OCI-LY3 (cell line): Measurements from ENCODE around the gene PARD3B.

Experiments used
- H2AFZ ChIP-seq: fragments of 200-600, 300-600 bp; shearing (Covaris generic); 2 replicates; pipeline ENCODE4 v1.6.0; 2014; ENCODE audit warnings: antibody characterized with exemption, low read depth, low read length
- H3K27ac ChIP-seq: fragments of 200-600, 300-600 bp; sonication (generic); 2 replicates; pipeline ENCODE4 v1.5.1; 2014; ENCODE audit warnings: mild to moderate bottlenecking, low read length, moderate library complexity, mixed read lengths
- H3K27me3 ChIP-seq: fragments of 200-600, 300-600 bp; sonication (generic); 2 replicates; pipeline ENCODE4 v1.6.1; 2014; ENCODE audit warnings: low read depth, low read length, mixed read lengths
- H3K36me3 ChIP-seq: fragments of 200-600, 300-600 bp; sonication (generic); replicated peaks from 2 replicates; pipeline ENCODE3; 2014; ENCODE audit warnings: low read depth, low read length, mixed read lengths
- H3K4me1 ChIP-seq: fragments of 300-600, 200-600 bp; sonication (generic); 2 replicates; pipeline ENCODE4 v1.6.1; 2014; ENCODE audit warnings: low read length, mixed read lengths
- H3K4me2 ChIP-seq: fragments of 200-600, 300-600 bp; sonication (generic); 2 replicates; pipeline ENCODE4 v1.6.1; 2014; ENCODE audit warnings: low read length, mixed read lengths
- H3K4me3 ChIP-seq: fragments of 300-600, 200-600 bp; sonication (generic); 2 replicates; pipeline ENCODE4 v1.5.1; 2014; ENCODE audit warnings: antibody characterized with exemption, mild to moderate bottlenecking, low read length, moderate library complexity
- H3K79me2 ChIP-seq: fragments of 300-600, 200-600 bp; shearing (Covaris generic); 2 replicates; pipeline ENCODE4 v1.6.1; 2014; ENCODE audit warnings: mild to moderate bottlenecking, low read length, mixed read lengths
- H3K9ac ChIP-seq: fragments of 300-600, 200-600 bp; shearing (Covaris generic); 2 replicates; pipeline ENCODE4 v1.6.0; 2014; ENCODE audit warnings: mild to moderate bottlenecking, low read length, moderate library complexity
- H3K9me3 ChIP-seq: fragments of 200-600, 300-600 bp; shearing (Covaris generic); 2 replicates; pipeline ENCODE4 v1.6.1; 2014; ENCODE audit warnings: low read length, mixed read lengths; ENCODE audit not compliant: insufficient read depth
- H4K20me1 ChIP-seq: fragments of 200-600, 300-600 bp; sonication (generic); 2 replicates; pipeline ENCODE4 v1.6.1; 2016; ENCODE audit warnings: low read length, mixed read lengths; ENCODE audit not compliant: insufficient read depth
- EZH2phosphoT487 ChIP-seq: fragments of 200-600 bp; shearing (Covaris generic); IDR thresholded peaks from 2 replicates; pipeline ENCODE4 v1.6.1; 2018; ENCODE audit warnings: antibody characterized with exemption, mixed run types, low read depth
- TF ChIP-seq, protein P1 (sequence below): fragments of 200-600, 300-600 bp; sonication (generic); IDR thresholded peaks from 2 replicates; pipeline ENCODE4 v1.5.1; 2014; ENCODE audit warnings: antibody characterized with exemption, low read length, low read depth

PARD3B gene

DNA sequence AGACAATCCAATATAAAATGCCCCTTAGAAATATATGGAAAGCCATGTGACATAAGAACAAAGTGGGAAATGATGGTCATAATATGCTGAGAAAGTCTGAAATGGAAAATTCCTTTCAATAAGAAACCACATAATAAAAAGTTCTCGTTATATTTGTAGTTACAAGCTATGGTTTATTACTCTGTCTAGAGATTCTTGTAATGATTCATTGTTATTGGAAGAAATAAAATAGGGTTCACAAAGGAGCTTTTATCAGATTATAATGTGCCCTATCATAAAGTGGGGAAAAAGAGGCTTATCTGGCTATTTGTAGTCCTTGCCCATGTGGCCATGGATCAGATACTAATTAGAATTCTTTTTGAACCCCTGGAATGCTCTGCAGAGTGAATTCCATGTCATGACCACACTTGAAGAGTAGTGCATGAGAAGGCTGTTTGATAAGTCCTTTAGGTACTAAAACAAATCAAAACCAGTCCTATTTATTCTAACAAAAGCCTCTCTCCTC lies 716.3 kb downstream of the PARD3B start:
- no peaks in the 10 kb centered on the region for H3K9me3 ChIP-seq

DNA sequence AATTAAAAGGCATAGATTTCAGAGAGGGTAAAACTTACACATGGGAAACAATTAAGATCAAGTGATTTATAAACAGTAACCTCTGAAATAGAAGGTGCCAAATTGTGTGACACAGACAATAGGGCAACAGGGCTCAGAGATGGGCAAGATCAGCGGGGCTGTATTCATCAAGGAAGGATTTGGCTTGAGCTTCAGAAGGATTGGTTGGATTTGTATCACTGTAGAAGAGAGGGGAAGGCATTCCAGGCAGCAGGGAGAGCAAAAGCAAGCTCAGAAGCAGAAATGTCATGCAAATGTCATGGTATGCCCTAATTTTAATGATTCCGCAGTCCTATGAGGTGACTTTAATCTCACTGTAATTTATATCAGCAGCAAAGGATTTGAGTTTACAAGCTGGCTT lies 722.0 kb downstream of the PARD3B start:
- Histone ChIP-seq H3K9me3 (no peaks in the 10 kb centered on the region), H3K4me1 (no peaks in the 10 kb centered on the region), H3K27ac (no peak overlapping the region), H3K4me3 (no peak overlapping the region), H3K79me2 (no peaks in the 10 kb centered on the region), H3K4me2 (no peak overlapping the region), H3K36me3 (no peaks in the 10 kb centered on the region), H4K20me1 (no peaks in the 10 kb centered on the region), H3K9ac (no peak overlapping the region), H2AFZ (no peak overlapping the region), H3K27me3 (peaks cover 9% of the 10 kb centered on the region; the same call in 1 of the 2 replicates)
- TF ChIP-seq EZH2phosphoT487, result no peak
- TF ChIP-seq, protein P1, sequence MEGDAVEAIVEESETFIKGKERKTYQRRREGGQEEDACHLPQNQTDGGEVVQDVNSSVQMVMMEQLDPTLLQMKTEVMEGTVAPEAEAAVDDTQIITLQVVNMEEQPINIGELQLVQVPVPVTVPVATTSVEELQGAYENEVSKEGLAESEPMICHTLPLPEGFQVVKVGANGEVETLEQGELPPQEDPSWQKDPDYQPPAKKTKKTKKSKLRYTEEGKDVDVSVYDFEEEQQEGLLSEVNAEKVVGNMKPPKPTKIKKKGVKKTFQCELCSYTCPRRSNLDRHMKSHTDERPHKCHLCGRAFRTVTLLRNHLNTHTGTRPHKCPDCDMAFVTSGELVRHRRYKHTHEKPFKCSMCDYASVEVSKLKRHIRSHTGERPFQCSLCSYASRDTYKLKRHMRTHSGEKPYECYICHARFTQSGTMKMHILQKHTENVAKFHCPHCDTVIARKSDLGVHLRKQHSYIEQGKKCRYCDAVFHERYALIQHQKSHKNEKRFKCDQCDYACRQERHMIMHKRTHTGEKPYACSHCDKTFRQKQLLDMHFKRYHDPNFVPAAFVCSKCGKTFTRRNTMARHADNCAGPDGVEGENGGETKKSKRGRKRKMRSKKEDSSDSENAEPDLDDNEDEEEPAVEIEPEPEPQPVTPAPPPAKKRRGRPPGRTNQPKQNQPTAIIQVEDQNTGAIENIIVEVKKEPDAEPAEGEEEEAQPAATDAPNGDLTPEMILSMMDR, result no peak

More for the DNA sequence above, 716.3 kb downstream of the PARD3B start:
- H3K79me2 ChIP-seq, result no peaks in the 10 kb centered on the region
- no peak overlapping the region for H2AFZ ChIP-seq
- no peak overlapping the region for H3K4me3 ChIP-seq
- peaks cover 5% of the 10 kb centered on the region; the same call in 1 of the 2 replicates for H3K27me3 ChIP-seq
- H3K36me3 ChIP-seq, result no peaks in the 10 kb centered on the region
- no peaks in the 10 kb centered on the region for H3K4me1 ChIP-seq
- H3K4me2 ChIP-seq, result no peak overlapping the region
- TF ChIP-seq, protein P1, result no peak
- no peak for TF ChIP-seq EZH2phosphoT487
- H3K27ac ChIP-seq, result no peak overlapping the region
- H3K9ac ChIP-seq, result no peak overlapping the region
- H4K20me1 ChIP-seq, result no peaks in the 10 kb centered on the region

DNA sequence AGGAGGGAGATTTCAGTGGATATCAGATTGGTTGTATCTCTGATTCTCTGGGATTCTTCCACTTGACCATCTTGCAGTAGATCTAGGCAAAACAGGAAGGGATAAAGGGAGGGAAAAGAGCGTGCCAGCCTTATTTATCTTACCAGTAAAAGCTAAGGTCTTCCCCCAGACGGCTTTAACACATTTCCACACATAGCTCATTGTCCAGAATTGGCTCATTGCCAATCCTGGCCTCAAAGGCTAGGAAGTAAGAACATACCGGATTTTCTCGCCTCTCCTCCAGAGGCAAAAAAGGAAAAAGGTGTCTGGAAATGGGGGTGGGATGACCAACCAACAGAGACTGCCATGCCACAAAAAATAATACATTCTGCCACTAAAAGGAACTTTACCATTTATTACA lies 725.4 kb downstream of the PARD3B start:
- Histone ChIP-seq H3K27me3 (peaks cover 9% of the 10 kb centered on the region; the same call in 1 of the 2 replicates), H3K79me2 (no peaks in the 10 kb centered on the region), H3K4me2 (no peak overlapping the region), H3K9me3 (no peaks in the 10 kb centered on the region), H4K20me1 (no peaks in the 10 kb centered on the region), H3K9ac (no peak overlapping the region), H3K4me3 (no peak overlapping the region), H3K4me1 (no peaks in the 10 kb centered on the region), H2AFZ (no peak overlapping the region), H3K36me3 (no peaks in the 10 kb centered on the region), H3K27ac (no peak overlapping the region)
- TF ChIP-seq EZH2phosphoT487, result no peak
- TF ChIP-seq, protein P1, result no peak

DNA sequence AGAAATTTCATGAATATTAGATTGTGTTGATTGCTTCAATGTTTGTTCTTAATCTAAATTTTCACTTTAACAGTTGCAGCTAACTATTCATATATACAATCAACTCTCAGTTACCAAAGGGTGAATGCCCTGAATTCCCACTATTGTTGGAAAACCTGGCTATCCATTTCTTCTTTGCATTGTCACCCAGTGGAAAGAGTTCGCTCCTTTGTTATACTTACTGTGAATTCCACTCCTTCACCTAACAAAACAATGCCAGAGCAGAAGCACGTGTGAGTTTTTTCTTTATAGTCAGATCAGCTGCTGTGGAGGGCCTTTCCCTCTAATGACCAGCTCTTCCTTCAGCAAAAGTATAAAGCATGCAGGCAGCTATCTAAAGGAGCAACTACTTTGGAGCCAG lies 727.9 kb downstream of the PARD3B start:
- H3K4me2 ChIP-seq, result no peak overlapping the region
- H3K36me3 ChIP-seq, result no peaks in the 10 kb centered on the region
- H3K9me3 ChIP-seq, result no peaks in the 10 kb centered on the region
- H3K27ac ChIP-seq, result no peak overlapping the region
- no peak overlapping the region for H2AFZ ChIP-seq
- H3K27me3 ChIP-seq, result no peaks in the 10 kb centered on the region
- H3K9ac ChIP-seq, result no peak overlapping the region
- no peaks in the 10 kb centered on the region for H4K20me1 ChIP-seq
- TF ChIP-seq, protein P1, result no peak
- no peak for TF ChIP-seq EZH2phosphoT487
- H3K79me2 ChIP-seq, result no peaks in the 10 kb centered on the region
- H3K4me1 ChIP-seq, result no peaks in the 10 kb centered on the region
- no peak overlapping the region for H3K4me3 ChIP-seq
